GM23248 (cell line): ENCODE data around the gene NGB.

Experiments
- EZH2 ChIP-seq: fragments of 200-600 bp; sonication (generic); IDR thresholded peaks from 2 replicates; pipeline ENCODE4 v1.6.1; 2018; ENCODE audit warnings: antibody characterized with exemption, mild to moderate bottlenecking; ENCODE audit not compliant: insufficient read depth, poor library complexity, severe bottlenecking
- EZH2phosphoT487 ChIP-seq: fragments of 200-600 bp; sonication (generic); IDR thresholded peaks from 2 replicates; pipeline ENCODE4 v1.6.1; 2018; ENCODE audit warnings: antibody characterized with exemption, moderate library complexity, mild to moderate bottlenecking, low read depth; ENCODE audit not compliant: insufficient read depth

DNA sequence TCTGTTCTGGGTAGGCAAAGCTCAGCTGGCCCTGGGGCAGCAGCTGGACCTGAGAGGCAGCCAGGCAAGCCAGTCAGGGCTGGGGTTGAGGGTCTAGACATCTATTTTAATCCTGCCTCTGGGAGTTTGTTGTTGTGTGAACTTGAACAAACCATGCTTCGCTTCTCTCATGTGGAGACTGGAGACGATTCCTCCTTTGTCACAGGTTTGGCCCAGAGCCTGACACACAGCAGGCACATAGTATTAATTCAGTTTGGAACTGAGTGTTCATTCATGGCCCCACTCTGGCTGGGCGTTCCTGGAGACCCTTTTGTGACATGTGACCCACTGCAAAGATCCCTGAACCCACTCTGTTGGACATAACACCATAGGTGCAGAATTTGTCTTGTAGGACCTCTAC lies 39.3 kb downstream of the NGB start:
- TF ChIP-seq EZH2 (no peak), EZH2phosphoT487 (no peak)
